Prostate gland (tissue), 2 donors: ENCODE measurements around the gene NRBF2.

Experiments used
- CTCF ChIP-seq, 4 experiments: fragments of 200-600 bp in 2 of 4; fragments of 450-650 bp in 2 of 4; sonication (generic) in 2 of 4; IDR thresholded peaks; 1 replicate in 3 of 4; 2 replicates in 1 of 4; pipeline ENCODE4 v1.5.1; 2016 to 2019; ENCODE audit warnings: antibody characterized with exemption in 4 of 4, mild to moderate bottlenecking in 2 of 4, moderate library complexity in 2 of 4
- POLR2A ChIP-seq: fragments of 450-650 bp; IDR thresholded peaks from one replicate; pipeline ENCODE4 v1.6.1; 2016; ENCODE audit warnings: antibody characterized with exemption, mild to moderate bottlenecking
- POLR2AphosphoS5 ChIP-seq: sonication (generic); formaldehyde crosslinking; IDR thresholded peaks from one replicate; pipeline ENCODE4 v1.6.1; 2017; ENCODE audit warnings: antibody characterized with exemption

- TF ChIP-seq CTCF (IDR thresholded peaks at IDR 0.05) (no peak), POLR2A (no peak), POLR2AphosphoS5 (no peak)
Observed at GRCh38 chr10:63106111-63106755, 26.9 kb upstream of the NRBF2 start.
